ENCODE results near the gene PPM1B.

- no peak for TF ChIP-seq CSDE1 (IDR thresholded peaks at IDR 0.05)
- TF ChIP-seq STAG1 (CRISPR knock-in tag; IDR thresholded peaks at IDR 0.05; ENCODE audit: borderline replicate concordance): no peak
- no peak for TF ChIP-seq LARP7 (IDR thresholded peaks at IDR 0.05)
- no peak for TF ChIP-seq POLR2AphosphoS2 (IDR thresholded peaks at IDR 0.05; ENCODE audit: low read length)
- TF ChIP-seq TGIF2 (CRISPR knock-in tag; IDR thresholded peaks at IDR 0.05): no peak
- TF ChIP-seq FOSL1 (tag; conservative IDR thresholded peaks at IDR 0.05): no peak
- TF ChIP-seq GTF2F1 (IDR thresholded peaks at IDR 0.05; ENCODE audit: low read depth, low read length): no peak
- no peak for TF ChIP-seq ZC3H4 (CRISPR knock-in tag; IDR thresholded peaks at IDR 0.05; ENCODE audit: borderline replicate concordance)
- no peak for TF ChIP-seq PHB2 (IDR thresholded peaks at IDR 0.05; ENCODE audit: low read depth)
- TF ChIP-seq PHF21A (IDR thresholded peaks at IDR 0.05; ENCODE audit: borderline replicate concordance, low read depth): no peak
Observed at GRCh38 chr2:44192646-44193045, 24.0 kb downstream of the PPM1B start.

All from K562 (cell line).